ENCODE results near the gene GNPDA1. TPM values are rescaled to one million over a fixed set of nuclear protein-coding genes. Genes with fewer than 3 reads are reported as not detected.
A peak's percentile ranks its signal among the peaks of the same experiment; 100 is the strongest.

Gene GNPDA1
- total and polyA plus RNA-seq, 10 of the 15 experiments (the other 5 are each of a cell fraction or from before 2014, with no cell fraction given), result 1.0 to 11.9 (median 3.9) TPM

DNA sequence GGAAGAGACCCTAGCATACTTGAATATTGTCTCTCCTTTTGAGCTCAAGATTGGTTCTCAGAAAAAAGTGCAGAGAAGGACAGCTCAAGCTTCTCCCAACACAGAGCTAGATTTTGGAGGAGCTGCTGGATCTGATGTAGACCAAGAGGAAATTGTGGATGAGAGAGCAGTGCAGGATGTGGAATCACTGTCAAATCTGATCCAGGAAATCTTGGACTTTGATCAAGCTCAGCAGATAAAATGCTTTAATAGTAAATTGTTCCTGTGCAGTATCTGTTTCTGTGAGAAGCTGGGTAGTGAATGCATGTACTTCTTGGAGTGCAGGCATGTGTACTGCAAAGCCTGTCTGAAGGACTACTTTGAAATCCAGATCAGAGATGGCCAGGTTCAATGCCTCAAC, 34.4 kb downstream of the GNPDA1 start:
- Histone ChIP-seq H3K9ac (ENCODE audit: control insufficient read depth, insufficient read depth, low read length) (no peak overlapping the region), H3K79me2 (ENCODE audit: control insufficient read depth, insufficient read depth, low read length) (no peaks in the 10 kb centered on the region), H3K4me3 (no peak overlapping the region), H3K9me3 (replicated peaks; ENCODE audit: control insufficient read depth, insufficient read depth, low read length) (no peaks in the 10 kb centered on the region), H2AFZ (ENCODE audit: control insufficient read depth, low read depth, low read length) (no peak overlapping the region), H3K4me2 (ENCODE audit: control insufficient read depth, insufficient read depth) (no peak overlapping the region), H4K20me1 (ENCODE audit: control insufficient read depth, insufficient read depth) (no peaks in the 10 kb centered on the region), H3K36me3 (ENCODE audit: control insufficient read depth in 2 of 2, insufficient read depth in 2 of 2, low read length in 1 of 2) (peaks cover 2 to 15% of the 10 kb centered on the region in 2 experiments), H3K27ac (ENCODE audit: control insufficient read depth, insufficient read depth) (no peak overlapping the region), H3K27me3 (replicated peaks in 1 of 2; ENCODE audit: control insufficient read depth in 2 of 2, insufficient read depth in 2 of 2, low read length in 1 of 2) (no peaks in the 10 kb centered on the region), H3K4me1 (ENCODE audit: control insufficient read depth, insufficient read depth, low read length) (no peaks in the 10 kb centered on the region)
- intact Hi-C loops (cut with micrococcal nuclease; ENCODE audit: unreplicated experiment) (no loop called here), in situ Hi-C loops (cut with MboI) (no loop called here)
- peak; percentile 35 for FAIRE-seq
- TF ChIP-seq SP1 (IDR thresholded peaks at IDR 0.05; ENCODE audit: low read depth, low read length) (no peak), POLR2A (IDR thresholded peaks at IDR 0.05; ENCODE audit: low read depth, low read length) (no peak), EED (IDR thresholded peaks at IDR 0.05; ENCODE audit: low read depth) (no peak), PRDM15 (CRISPR knock-in tag; IDR thresholded peaks at IDR 0.05) (no peak)
- SMC1A ChIA-PET (ENCODE audit: uncharacterized antibody, unreplicated experiment), result interaction anchor here (2.6 to 4.3 kb wide), 2 partner anchors 9 to 12 kb away, joined by 7 to 27 read pairs; partner anchors contain the start of gene RNF14
- RAD21 ChIA-PET (ENCODE audit: unreplicated experiment), result interaction anchor here (0.8 kb wide), 1 partner anchor 277 kb away, joined by 3 read pairs; no protein-coding TSS in a partner anchor
- ATAC-seq, result no peak
- DNase-seq (ENCODE audit: low read depth, low spot score), result no peak
- no TSS peak for BruUV-seq (replicated peaks)
- CTCF ChIA-PET, result interaction anchor here (0.6 to 4.4 kb wide), 7 partner anchors 10 to 287 kb away, joined by 3 to 21 read pairs (median 4); partner anchors contain the start of gene RNF14
- POLR2A ChIA-PET, result interaction anchor here (2.0 kb wide), 1 partner anchor 9 kb away, joined by 6 read pairs; the partner anchor contains the start of gene RNF14

Measured in GM12878 (cell line).